Effector memory CD8-positive, alpha-beta T cell (primary cell): ENCODE results near the gene NEU3.

Experiments used
- ATAC-seq: fragments of 150-1000 bp; cut with Tn5 transposase; replicated peaks from 2 replicates; pipeline ENCODE4 v1.10.0; 2021; ENCODE audit warnings: mild to moderate bottlenecking, moderate library complexity
- DNase-seq, 3 experiments: peaks; one replicate each; pipeline ENCODE4 v3.0.0; 2021
- H3K27ac Mint-ChIP-seq, 2 donors: one replicate each; pipeline ENCODE4 v1.8.0; 2022; ENCODE audit warnings: mild to moderate bottlenecking in 2 of 2, mixed read lengths in 2 of 2, moderate library complexity in 2 of 2
- H3K27me3 Mint-ChIP-seq, 2 donors: one replicate each; pipeline ENCODE4 v1.8.0; 2022; ENCODE audit warnings: mixed read lengths in 2 of 2
- H3K36me3 Mint-ChIP-seq: one replicate; pipeline ENCODE4 v1.8.0; 2022; ENCODE audit warnings: mild to moderate bottlenecking, moderate library complexity, mixed read lengths; ENCODE audit not compliant: insufficient read depth
- H3K4me1 Mint-ChIP-seq, 2 donors: one replicate each; pipeline ENCODE4 v1.8.0; 2022; ENCODE audit warnings: low read depth in 2 of 2, mixed read lengths in 2 of 2
- H3K4me3 Mint-ChIP-seq, 2 donors: one replicate each; pipeline ENCODE4 v1.8.0; 2022; ENCODE audit warnings: mild to moderate bottlenecking in 2 of 2, mixed read lengths in 2 of 2, moderate library complexity in 2 of 2
- H3K9me3 Mint-ChIP-seq, 2 donors: one replicate each; pipeline ENCODE4 v1.8.0; 2022; ENCODE audit warnings: mixed read lengths in 2 of 2

The NEU3 gene

GRCh38 chr11:75024764-75025211 lies 36.1 kb downstream of the NEU3 start:
- ATAC-seq, result no peak
- H3K27me3 Mint-ChIP-seq, result peaks cover 0 to 4% of the 10 kb centered on the region in 2 donors
- no peaks in the 10 kb centered on the region for H3K36me3 Mint-ChIP-seq

GRCh38 chr11:75025561-75025960 lies 36.8 kb downstream of the NEU3 start:
- H3K4me1 Mint-ChIP-seq, result no peaks in the 10 kb centered on the region
- peaks cover 0 to 4% of the 10 kb centered on the region in 2 donors for H3K27me3 Mint-ChIP-seq
- no peak overlapping the region for H3K27ac Mint-ChIP-seq
- DNase-seq (no peak), ATAC-seq (no peak)
- no peaks in the 10 kb centered on the region for H3K36me3 Mint-ChIP-seq
- no peak overlapping the region for H3K4me3 Mint-ChIP-seq
- H3K9me3 Mint-ChIP-seq, result no peaks in the 10 kb centered on the region

More at GRCh38 chr11:75024764-75025211, 36.1 kb downstream of the NEU3 start:
- Mint-ChIP-seq H3K27ac (no peak overlapping the region), H3K4me1 (no peaks in the 10 kb centered on the region), H3K4me3 (no peak overlapping the region), H3K9me3 (no peaks in the 10 kb centered on the region)
- no peak for DNase-seq

GRCh38 chr11:75028321-75028720 lies 39.6 kb downstream of the NEU3 start:
- Mint-ChIP-seq H3K4me3 (no peak overlapping the region), H3K27ac (no peak overlapping the region), H3K36me3 (no peaks in the 10 kb centered on the region), H3K27me3 (peaks cover 0 to 4% of the 10 kb centered on the region in 2 donors), H3K9me3 (no peaks in the 10 kb centered on the region), H3K4me1 (no peaks in the 10 kb centered on the region)
- ATAC-seq (no peak), DNase-seq (no peak)

- Mint-ChIP-seq H3K36me3 (no peaks in the 10 kb centered on the region), H3K27ac (no peak overlapping the region), H3K9me3 (no peaks in the 10 kb centered on the region), H3K27me3 (peaks cover 0 to 4% of the 10 kb centered on the region in 2 donors), H3K4me3 (no peak overlapping the region), H3K4me1 (no peaks in the 10 kb centered on the region)
- ATAC-seq, result no peak
- DNase-seq, result no peak
Observed at GRCh38 chr11:75028724-75029123, 40.0 kb downstream of the NEU3 start.

GRCh38 chr11:75029836-75030631 lies 41.3 kb downstream of the NEU3 start:
- no peak overlapping the region for H3K4me3 Mint-ChIP-seq
- DNase-seq (no peak), ATAC-seq (no peak)
- H3K4me1 Mint-ChIP-seq, result no peaks in the 10 kb centered on the region
- H3K27ac Mint-ChIP-seq, result no peak overlapping the region
- peaks cover 0 to 4% of the 10 kb centered on the region in 2 donors for H3K27me3 Mint-ChIP-seq
- no peaks in the 10 kb centered on the region for H3K36me3 Mint-ChIP-seq
- H3K9me3 Mint-ChIP-seq, result no peaks in the 10 kb centered on the region

- Mint-ChIP-seq H3K27ac (no peak overlapping the region), H3K27me3 (peaks cover 0 to 4% of the 10 kb centered on the region in 2 donors), H3K4me1 (peaks cover 0 to 8% of the 10 kb centered on the region in 2 donors), H3K4me3 (no peak overlapping the region), H3K9me3 (no peaks in the 10 kb centered on the region), H3K36me3 (no peaks in the 10 kb centered on the region)
- DNase-seq (no peak), ATAC-seq (no peak)
Observed at GRCh38 chr11:75031224-75031753, 42.6 kb downstream of the NEU3 start.

GRCh38 chr11:75031771-75032549 lies 43.2 kb downstream of the NEU3 start:
- H3K4me3 Mint-ChIP-seq, result no peak overlapping the region
- H3K36me3 Mint-ChIP-seq, result no peaks in the 10 kb centered on the region
- peaks cover 0 to 8% of the 10 kb centered on the region in 2 donors for H3K4me1 Mint-ChIP-seq
- no peaks in the 10 kb centered on the region for H3K9me3 Mint-ChIP-seq
- ATAC-seq, result peak; percentile 31
- H3K27me3 Mint-ChIP-seq, result peaks cover 0 to 4% of the 10 kb centered on the region in 2 donors
- no peak overlapping the region for H3K27ac Mint-ChIP-seq
- DNase-seq, result peak; percentile 35 to 51 (median 38)

- H3K36me3 Mint-ChIP-seq, result no peaks in the 10 kb centered on the region
Observed at GRCh38 chr11:75032550-75032935, 43.8 kb downstream of the NEU3 start.

GRCh38 chr11:75033916-75034315 lies 45.2 kb downstream of the NEU3 start:
- Mint-ChIP-seq H3K9me3 (no peaks in the 10 kb centered on the region), H3K36me3 (no peaks in the 10 kb centered on the region), H3K4me3 (no peak overlapping the region), H3K4me1 (peaks cover 0 to 8% of the 10 kb centered on the region in 2 donors), H3K27me3 (peaks cover 0 to 4% of the 10 kb centered on the region in 2 donors), H3K27ac (no peak overlapping the region)
- DNase-seq, result no peak
- no peak for ATAC-seq

More at GRCh38 chr11:75032550-75032935, 43.8 kb downstream of the NEU3 start:
- peaks cover 0 to 8% of the 10 kb centered on the region in 2 donors for H3K4me1 Mint-ChIP-seq
- DNase-seq (no peak), ATAC-seq (no peak)
- H3K27me3 Mint-ChIP-seq, result peaks cover 0 to 4% of the 10 kb centered on the region in 2 donors
- no peaks in the 10 kb centered on the region for H3K9me3 Mint-ChIP-seq
- H3K27ac Mint-ChIP-seq, result no peak overlapping the region
- H3K4me3 Mint-ChIP-seq, result no peak overlapping the region

GRCh38 chr11:75035256-75035655 lies 46.5 kb downstream of the NEU3 start:
- ATAC-seq (no peak), DNase-seq (no peak)
- Mint-ChIP-seq H3K4me3 (no peak overlapping the region), H3K36me3 (no peaks in the 10 kb centered on the region), H3K4me1 (peaks cover 0 to 8% of the 10 kb centered on the region in 2 donors), H3K27ac (no peak overlapping the region), H3K9me3 (no peaks in the 10 kb centered on the region), H3K27me3 (peaks cover 0 to 7% of the 10 kb centered on the region in 2 donors)

- no peak overlapping the region for H3K4me3 Mint-ChIP-seq
- H3K27me3 Mint-ChIP-seq, result peaks cover 6 to 15% of the 10 kb centered on the region in 2 donors
- no peak overlapping the region for H3K27ac Mint-ChIP-seq
- no peaks in the 10 kb centered on the region for H3K36me3 Mint-ChIP-seq
- DNase-seq, result no peak
- ATAC-seq, result no peak
- peaks cover 0 to 8% of the 10 kb centered on the region in 2 donors for H3K4me1 Mint-ChIP-seq
- H3K9me3 Mint-ChIP-seq, result no peaks in the 10 kb centered on the region
Observed at GRCh38 chr11:75035911-75036565, 47.3 kb downstream of the NEU3 start.

- no peak overlapping the region for H3K4me3 Mint-ChIP-seq
- no peaks in the 10 kb centered on the region for H3K36me3 Mint-ChIP-seq
- H3K27ac Mint-ChIP-seq, result no peak overlapping the region
- peaks cover 0 to 8% of the 10 kb centered on the region in 2 donors for H3K4me1 Mint-ChIP-seq
- no peaks in the 10 kb centered on the region for H3K9me3 Mint-ChIP-seq
- DNase-seq (no peak), ATAC-seq (no peak)
- H3K27me3 Mint-ChIP-seq, result peaks cover 12 to 18% of the 10 kb centered on the region in 2 donors
Observed at GRCh38 chr11:75040167-75040770, 51.5 kb downstream of the NEU3 start.

- no peak for ATAC-seq
- Mint-ChIP-seq H3K27me3 (peaks cover 12 to 18% of the 10 kb centered on the region in 2 donors), H3K27ac (no peak overlapping the region), H3K9me3 (no peaks in the 10 kb centered on the region), H3K36me3 (no peaks in the 10 kb centered on the region), H3K4me3 (no peak overlapping the region), H3K4me1 (no peaks in the 10 kb centered on the region)
- no peak for DNase-seq
Observed at GRCh38 chr11:75041263-75041662, 52.5 kb downstream of the NEU3 start.
